NT2/D1 (cell line): Measurements from ENCODE around the gene RASA2.

Experiments
- SUZ12 ChIP-seq: IDR thresholded peaks from 2 replicates; pipeline ENCODE4 v1.6.1; 2011; ENCODE audit not compliant: insufficient read length, insufficient read depth; ENCODE audit errors: extremely low read depth
- YY1 ChIP-seq: IDR thresholded peaks from 2 replicates; pipeline ENCODE4 v1.6.1; 2011; ENCODE audit not compliant: insufficient read length, insufficient read depth

GRCh38 chr3:141610939-141611338, 124.1 kb downstream of the RASA2 start:
- TF ChIP-seq YY1 = no peak
- TF ChIP-seq SUZ12 = no peak
